AG04450 (cell line): ENCODE measurements around the gene APOL2. TPM values are rescaled to one million over a fixed set of nuclear protein-coding genes. Genes with fewer than 3 reads are reported as not detected.
A peak's percentile ranks its signal among the peaks of the same experiment; 100 is the strongest.

Experiments
- CTCF ChIA-PET: fragments of 300-600, 350-600 bp; formaldehyde crosslinking; extraction: SDS; loops from one replicate; lab custom pipeline; 2022; ENCODE audit warnings: antibody characterized with exemption, inconsistent platforms; lab: Charles Lee
- POLR2A ChIA-PET: fragments of 350-600 bp; formaldehyde crosslinking; extraction: SDS; loops from one replicate; lab custom pipeline; 2021; ENCODE audit warnings: antibody characterized with exemption, inconsistent platforms; lab: Yijun Ruan, JAX
- DNase-seq: peaks from one replicate; pipeline ENCODE4 v3.0.0-alpha.2; 2011; ENCODE audit warnings: low read depth, low spot score
- H3K27ac ChIP-seq: one replicate; pipeline ENCODE4 v1.5.1; 2012; ENCODE audit warnings: low read depth, low read length, control low read depth
- H3K27me3 ChIP-seq: one replicate; pipeline ENCODE4 v1.6.0; 2012; ENCODE audit warnings: low read length; ENCODE audit not compliant: control insufficient read depth, insufficient read depth
- H3K4me3 ChIP-seq: 2 replicates; pipeline ENCODE4 v1.5.1; 2011; ENCODE audit warnings: mild to moderate bottlenecking, low read depth, low read length, control low read depth
- H3K9me3 ChIP-seq: 2 replicates; pipeline ENCODE4 v1.5.1; 2012; ENCODE audit warnings: low read length; ENCODE audit not compliant: control insufficient read depth, insufficient read depth
- CTCF ChIP-seq: IDR thresholded peaks from 2 replicates; pipeline ENCODE4 v1.5.1; 2011; ENCODE audit warnings: low read depth, low read length, control low read depth, inconsistent platforms
- polyA plus RNA-seq: library from polyadenylated mRNA; depleted of rRNA; stranded (reverse); fragments of >200 nt; gene quantifications from 2 replicates; pipeline ENCODE4 v1.2.3, GENCODE V29; 2011

Gene APOL2
- polyA plus RNA-seq, 1 experiment: 19.7 TPM

GRCh38 chr22:36286096-36286957 is 47.0 kb upstream of the APOL2 start:
- POLR2A ChIA-PET: interaction anchor here (0.5 to 1.1 kb wide), 4 partner anchors 9 to 39 kb away, joined by 3 to 9 read pairs (median 5); no protein-coding TSS in a partner anchor
- CTCF ChIA-PET: interaction anchor here (0.6 to 4.1 kb wide), 14 partner anchors 8 to 201 kb away, joined by 3 to 33 read pairs (median 4); no protein-coding TSS in a partner anchor
- TF ChIP-seq CTCF: peak; percentile 94
- Histone ChIP-seq H3K4me3 (no peak overlapping the region), H3K9me3 (no peaks in the 10 kb centered on the region; the same call in 1 of the 2 replicates), H3K27me3 (no peaks in the 10 kb centered on the region), H3K27ac (peak overlapping the region; percentile 52)
- peak; percentile 56 for DNase-seq

GRCh38 chr22:36285545-36285944 is 46.2 kb upstream of the APOL2 start:
- ChIA-PET POLR2A (interaction anchor here (1.1 kb wide), 2 partner anchors 10 to 25 kb away, joined by 3 to 4 read pairs; no protein-coding TSS in a partner anchor), CTCF (interaction anchor here (1.0 to 4.1 kb wide), 9 partner anchors 9 to 201 kb away, joined by 3 to 33 read pairs (median 5); no protein-coding TSS in a partner anchor)
- Histone ChIP-seq H3K9me3 (no peaks in the 10 kb centered on the region; the same call in 1 of the 2 replicates), H3K27me3 (no peaks in the 10 kb centered on the region), H3K4me3 (no peak overlapping the region), H3K27ac (peak overlapping the region; percentile 52)
- DNase-seq: no peak
- TF ChIP-seq CTCF: no peak

GRCh38 chr22:36285017-36285416 is 45.7 kb upstream of the APOL2 start:
- H3K4me3 ChIP-seq: no peak overlapping the region
- no peaks in the 10 kb centered on the region for H3K27me3 ChIP-seq
- DNase-seq: no peak
- no peak for TF ChIP-seq CTCF
- H3K9me3 ChIP-seq: no peaks in the 10 kb centered on the region; the same call in 1 of the 2 replicates
- peak overlapping the region; percentile 11 for H3K27ac ChIP-seq
- CTCF ChIA-PET: interaction anchor here (1.2 to 4.1 kb wide), 4 partner anchors 12 to 202 kb away, joined by 3 to 33 read pairs (median 10); no protein-coding TSS in a partner anchor
- POLR2A ChIA-PET: interaction anchor here (0.6 kb wide), 1 partner anchor 121 kb away, joined by 3 read pairs; no protein-coding TSS in a partner anchor

- H3K9me3 ChIP-seq: no peaks in the 10 kb centered on the region; the same call in 1 of the 2 replicates
- H3K27ac ChIP-seq: peak overlapping the region; percentile 21
- ChIA-PET POLR2A (interaction anchor here (0.6 kb wide), 1 partner anchor 122 kb away, joined by 3 read pairs; no protein-coding TSS in a partner anchor), CTCF (interaction anchor here (1.3 to 3.3 kb wide), 2 partner anchors 89 to 202 kb away, joined by 3 to 14 read pairs; no protein-coding TSS in a partner anchor)
- no peak overlapping the region for H3K4me3 ChIP-seq
- DNase-seq: no peak
- H3K27me3 ChIP-seq: no peaks in the 10 kb centered on the region
- no peak for TF ChIP-seq CTCF
These were observed 44.8 kb upstream of the APOL2 start for GRCh38 chr22:36284171-36284571.
